Sciatic nerve (tissue), 2 donors: ENCODE measurements around the gene TPSB2. TPM values are rescaled to one million over a fixed set of nuclear protein-coding genes. Genes with fewer than 3 reads are reported as not detected.
"Not testable (repeated sequence)": the region's sequence is repeated elsewhere in the genome, so short reads cannot be mapped to it uniquely, and the experiment has no call there.

Experiments used
- ATAC-seq: fragments of 200-7000 bp; cut with Tn5 transposase; one replicate; pipeline ENCODE4 v1.9.1; 2020; ENCODE audit warnings: mild to moderate bottlenecking, moderate library complexity
- DNase-seq: peaks from one replicate; pipeline ENCODE4 v3.0.0-alpha.2; 2020; ENCODE audit warnings: low spot score
- intact Hi-C: fragments of 100-400 bp; cut with DNase I; formaldehyde crosslinking; loops from one replicate; pipeline ENCODE4 v1.14.2; 2022
- total RNA-seq: library from RNA; stranded (reverse); fragmentation: NEBNext Ultra II Directional; extraction: Animal tissue kit (Norgen Biotek cat#: 25700); gene quantifications from one replicate; pipeline ENCODE4 v1.2.1, GENCODE V29; 2021
- donor health status: DM: no; HTN: no; CAD: no.
- donor health status: DM: no; HTN: no; CAD: no.

Gene TPSB2
- total RNA-seq, 1 donor from 2014 or later: 18.5 TPM

DNA sequence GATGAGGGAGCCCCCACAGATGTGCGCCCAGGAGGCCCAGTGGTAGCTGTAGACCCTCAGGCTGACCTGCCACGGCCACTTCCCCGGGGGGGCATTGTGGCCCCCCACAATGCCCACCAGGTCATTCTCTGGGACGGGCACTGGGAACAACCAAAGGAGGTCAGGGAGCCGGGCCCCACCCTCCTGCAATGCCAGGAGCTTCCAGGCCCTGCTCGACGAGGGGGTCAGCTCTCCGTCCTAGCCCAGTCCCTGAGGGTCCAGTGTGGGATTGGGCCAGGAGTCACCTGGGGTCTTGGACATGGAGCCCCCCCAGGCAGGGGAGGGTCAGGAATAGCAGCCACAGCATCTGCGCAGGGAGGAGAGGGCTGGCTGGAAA is 32.9 kb upstream of the TPSB2 start:
- ATAC-seq (no peak), DNase-seq (no peak)
- intact Hi-C loops: no loop called here

DNA sequence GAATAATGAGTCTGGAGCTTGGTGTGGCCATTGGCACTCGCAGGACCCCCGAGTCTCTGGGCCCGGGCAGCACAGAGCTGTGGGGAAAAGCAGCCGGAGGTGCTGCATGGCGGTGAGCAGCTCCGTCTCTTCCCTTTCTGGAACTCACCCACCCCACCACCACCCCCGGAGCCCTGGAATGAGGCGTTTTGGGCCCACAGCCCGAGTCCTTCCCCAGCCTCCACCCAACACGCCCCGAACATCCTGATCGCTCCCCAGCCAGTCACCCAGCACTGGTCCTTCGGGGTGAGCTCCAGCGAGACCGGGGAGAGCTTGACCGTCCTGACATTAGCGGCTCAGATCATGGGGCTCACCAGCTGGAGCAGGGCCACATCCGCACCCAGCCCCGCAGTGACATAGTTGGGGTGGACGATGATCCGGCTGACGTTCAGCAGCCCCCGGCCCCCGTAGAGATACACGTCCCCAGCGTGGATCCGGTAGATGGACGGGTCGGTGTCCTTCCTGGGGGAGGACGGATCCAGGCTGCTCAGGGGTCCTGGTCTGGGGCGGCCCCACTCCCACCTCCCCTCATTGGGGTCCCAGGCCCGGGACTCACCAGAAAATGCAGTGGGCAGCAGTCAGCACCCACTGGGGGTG is 32.3 kb upstream of the TPSB2 start:
- intact Hi-C loops: no loop called here
- DNase-seq (no peak), ATAC-seq (no peak)

GRCh38 chr16:1261131-1261892 is 31.3 kb upstream of the TPSB2 start:
- DNase-seq (no peak), ATAC-seq (no peak)
- intact Hi-C loops: no loop called here

DNA sequence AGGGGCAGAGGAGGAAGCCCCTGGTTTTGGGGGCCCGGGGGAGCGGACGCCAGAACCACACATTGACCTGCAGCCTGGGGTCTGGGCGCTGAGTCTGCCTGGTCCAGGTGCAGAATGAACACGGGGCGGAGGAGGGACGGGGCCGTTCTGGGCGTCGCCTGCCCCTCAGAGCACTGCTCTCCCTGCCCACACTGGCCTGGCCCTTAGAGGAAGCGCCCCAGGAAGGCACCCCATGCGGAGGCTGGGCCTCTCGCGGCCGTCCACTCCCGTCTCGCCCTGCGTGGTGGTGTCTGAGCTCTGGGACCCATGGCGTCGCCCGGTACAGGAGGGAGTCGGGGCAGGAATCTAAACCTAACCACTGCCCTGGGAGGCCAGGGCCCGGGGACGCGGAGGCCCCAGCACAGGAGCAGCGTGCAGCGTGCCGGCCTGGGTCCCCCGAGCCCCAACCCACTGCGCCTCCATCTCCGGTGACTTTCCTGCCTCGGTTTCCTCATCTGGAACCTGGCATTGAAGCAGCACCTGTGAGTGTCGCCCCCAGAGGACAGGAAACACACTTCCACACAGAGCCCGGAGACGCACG is 30.2 kb upstream of the TPSB2 start:
- ATAC-seq (no peak), DNase-seq (no peak)
- intact Hi-C loops: no loop called here

- ATAC-seq (no peak), DNase-seq (no peak)
- intact Hi-C loops: no loop called here
Observed at GRCh38 chr16:1259760-1260068, 29.7 kb upstream of the TPSB2 start.

DNA sequence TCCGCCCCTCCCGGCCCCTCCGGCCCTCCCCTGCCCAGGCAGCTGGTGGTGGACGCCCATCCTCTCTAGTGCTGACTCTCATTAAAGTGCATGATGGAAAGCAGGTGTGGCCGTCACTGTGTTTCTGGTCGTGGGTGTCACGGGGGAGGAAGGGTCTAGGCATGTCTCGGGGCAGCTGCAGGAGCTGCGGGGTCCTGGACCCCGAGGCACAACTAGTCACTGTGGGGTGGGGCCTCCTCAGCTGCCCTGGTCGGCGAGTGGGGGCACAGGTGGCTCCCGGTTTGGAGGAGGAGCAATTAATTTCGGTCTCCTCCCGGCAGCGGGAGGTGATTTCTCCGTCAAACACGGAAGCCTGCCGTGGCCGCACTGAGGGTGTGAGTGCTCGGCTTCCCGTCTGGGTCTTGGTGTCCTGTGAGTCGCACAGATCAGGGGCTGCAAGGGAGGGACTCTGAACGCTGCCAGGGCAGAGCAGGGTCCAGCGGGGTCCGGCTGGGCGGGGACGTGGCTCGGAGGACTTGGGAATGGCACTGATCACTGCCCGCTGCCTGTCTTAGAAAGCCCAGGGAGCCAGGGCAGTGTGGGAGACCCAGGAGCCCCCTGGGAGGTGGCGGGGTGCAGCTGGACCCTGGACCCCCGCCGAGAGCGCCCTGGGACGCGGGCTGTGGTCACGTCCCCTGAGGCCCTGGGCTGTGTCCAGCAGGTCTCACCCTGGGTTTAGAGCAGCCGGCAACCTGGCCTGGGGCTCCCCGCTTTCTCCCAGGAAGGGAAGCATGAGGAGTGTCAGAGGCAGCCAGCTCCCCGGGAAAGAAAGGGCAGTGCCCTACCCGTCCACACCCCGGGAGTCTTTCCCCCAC is 29.1 kb upstream of the TPSB2 start:
- intact Hi-C loops: no loop called here
- DNase-seq: no peak
- no peak for ATAC-seq

DNA sequence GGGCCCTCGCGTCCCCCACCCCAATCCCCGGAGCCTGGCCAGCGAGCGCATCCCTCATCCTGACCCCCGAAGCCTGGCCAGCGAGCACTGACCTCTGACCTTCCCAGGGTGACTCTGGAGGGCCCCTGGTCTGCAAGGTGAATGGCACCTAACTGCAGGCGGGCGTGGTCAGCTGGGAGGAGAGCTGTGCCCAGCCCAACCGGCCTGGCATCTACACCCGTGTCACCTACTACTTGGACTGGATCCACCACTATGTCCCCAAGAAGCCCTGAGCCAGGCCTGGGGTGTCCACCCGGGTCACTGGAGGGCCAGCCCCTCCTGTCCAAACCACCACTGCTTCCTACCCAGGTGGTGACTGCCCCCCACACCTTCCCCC is 28.2 kb upstream of the TPSB2 start:
- intact Hi-C loops: no loop called here
- DNase-seq: no peak
- ATAC-seq: no peak

GRCh38 chr16:1257561-1258224 is 27.7 kb upstream of the TPSB2 start:
- ATAC-seq (no peak), DNase-seq (no peak)
- intact Hi-C loops: no loop called here

DNA sequence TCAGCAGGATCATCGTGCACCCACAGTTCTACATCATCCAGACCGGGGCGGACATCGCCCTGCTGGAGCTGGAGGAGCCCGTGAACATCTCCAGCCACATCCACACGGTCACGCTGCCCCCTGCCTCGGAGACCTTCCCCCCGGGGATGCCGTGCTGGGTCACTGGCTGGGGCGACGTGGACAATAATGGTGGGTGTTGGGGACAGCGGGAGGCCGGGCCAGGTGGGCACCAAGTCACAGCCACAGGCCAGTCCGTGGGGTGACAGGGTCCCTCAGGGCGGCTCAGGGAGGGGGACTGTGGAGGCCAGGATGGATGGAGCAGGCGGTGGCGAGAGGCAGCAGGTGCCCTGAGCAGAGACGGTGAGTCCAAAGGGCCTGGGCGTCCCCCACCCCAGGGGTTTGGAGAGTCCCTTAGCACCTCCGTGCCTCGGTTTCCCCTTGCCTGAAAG is 26.9 kb upstream of the TPSB2 start:
- DNase-seq (no peak), ATAC-seq (no peak)
- intact Hi-C loops: no loop called here

DNA sequence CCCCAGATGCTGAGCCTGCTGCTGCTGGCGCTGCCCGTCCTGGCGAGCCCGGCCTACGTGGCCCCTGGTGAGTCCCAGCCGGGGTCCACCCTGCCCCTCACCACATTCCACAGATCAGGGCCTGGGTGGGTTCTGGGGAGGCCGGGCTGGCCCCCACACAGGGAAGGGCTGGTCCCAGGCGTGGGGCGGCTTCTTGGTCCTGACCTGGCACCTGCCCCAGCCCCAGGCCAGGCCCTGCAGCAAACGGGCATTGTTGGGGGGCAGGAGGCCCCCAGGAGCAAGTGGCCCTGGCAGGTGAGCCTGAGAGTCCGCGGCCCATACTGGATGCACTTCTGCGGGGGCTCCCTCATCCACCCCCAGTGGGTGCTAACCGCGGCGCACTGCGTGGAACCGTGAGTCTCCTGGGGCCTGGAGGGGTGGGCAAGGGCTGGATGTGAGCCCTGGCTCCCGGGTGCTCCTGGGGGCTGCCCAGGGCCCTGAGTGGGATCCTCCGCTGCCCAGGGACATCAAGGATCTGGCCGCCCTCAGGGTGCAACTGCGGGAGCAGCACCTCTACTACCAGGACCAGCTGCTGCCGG is 26.4 kb upstream of the TPSB2 start:
- intact Hi-C loops, DNase-seq, ATAC-seq: not testable (repeated sequence)

DNA sequence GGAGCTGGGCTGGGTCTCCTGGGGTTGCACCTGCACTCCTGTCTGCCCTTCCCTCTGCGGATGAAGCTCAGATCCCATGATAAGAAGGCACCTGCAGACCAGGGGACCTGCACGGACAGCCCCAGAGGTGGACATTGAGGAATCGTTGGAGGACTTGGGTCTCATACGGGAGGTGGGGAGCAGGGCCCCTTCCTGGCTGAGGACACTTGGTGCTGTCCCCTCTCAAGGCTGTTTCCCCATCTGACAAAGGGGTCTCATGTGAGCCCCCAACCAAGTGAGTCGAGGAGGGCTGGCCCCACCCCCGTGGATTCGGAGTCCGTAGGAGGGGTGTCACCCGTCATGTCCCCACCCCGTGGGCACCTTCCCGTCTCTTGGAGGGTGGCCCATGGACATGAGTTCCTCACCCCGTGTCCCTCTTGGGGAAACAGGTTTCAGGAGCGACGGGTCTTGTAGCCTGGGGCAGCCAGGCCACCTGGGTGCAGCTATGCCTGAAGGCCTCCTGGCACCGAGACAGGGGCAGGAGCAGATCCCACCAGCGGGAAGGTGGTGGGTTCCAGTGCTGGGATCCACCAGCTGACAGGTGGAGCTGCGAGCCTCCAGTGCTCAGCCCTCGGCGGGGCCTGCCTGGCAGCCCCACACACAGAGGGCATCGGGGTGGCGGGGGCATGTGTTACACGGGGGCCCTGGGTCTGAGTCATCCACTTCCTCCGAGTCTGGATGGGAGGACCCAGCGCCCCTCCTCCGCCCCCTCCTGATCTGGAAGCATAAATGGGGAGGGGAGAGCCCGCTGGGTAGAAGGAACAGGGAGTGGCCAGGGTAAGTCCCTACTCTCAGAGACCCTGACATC is 25.5 kb upstream of the TPSB2 start, which contains the start of gene TPSD1:
Gene TPSD1, plus strand, starts transcription at position 794 of the 847 bp plus-strand sequence. CDS start 212 bp downstream, outside the sequence.
- intact Hi-C loops, DNase-seq, ATAC-seq: not testable (repeated sequence)

DNA sequence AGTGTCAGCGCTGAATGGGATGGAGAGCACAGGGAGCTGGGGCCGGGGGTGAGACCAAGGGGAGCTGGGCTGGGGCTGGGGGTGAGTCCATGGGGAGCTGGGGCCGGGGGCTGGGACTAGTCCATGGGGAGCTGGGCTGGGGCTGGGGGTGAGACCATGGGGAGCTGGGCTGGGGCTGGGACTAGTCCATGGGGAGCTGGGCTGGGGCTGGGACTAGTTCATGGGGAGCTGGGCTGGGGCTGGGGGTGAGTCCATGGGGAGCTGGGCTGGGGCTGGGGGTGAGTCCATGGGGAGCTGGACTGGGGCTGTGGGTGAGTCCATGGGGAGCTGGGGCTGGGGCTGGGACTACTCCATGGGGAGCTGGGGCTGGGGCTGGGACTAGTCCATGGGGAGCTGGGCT is 24.8 kb upstream of the TPSB2 start:
- intact Hi-C loops: not testable (repeated sequence)

DNA sequence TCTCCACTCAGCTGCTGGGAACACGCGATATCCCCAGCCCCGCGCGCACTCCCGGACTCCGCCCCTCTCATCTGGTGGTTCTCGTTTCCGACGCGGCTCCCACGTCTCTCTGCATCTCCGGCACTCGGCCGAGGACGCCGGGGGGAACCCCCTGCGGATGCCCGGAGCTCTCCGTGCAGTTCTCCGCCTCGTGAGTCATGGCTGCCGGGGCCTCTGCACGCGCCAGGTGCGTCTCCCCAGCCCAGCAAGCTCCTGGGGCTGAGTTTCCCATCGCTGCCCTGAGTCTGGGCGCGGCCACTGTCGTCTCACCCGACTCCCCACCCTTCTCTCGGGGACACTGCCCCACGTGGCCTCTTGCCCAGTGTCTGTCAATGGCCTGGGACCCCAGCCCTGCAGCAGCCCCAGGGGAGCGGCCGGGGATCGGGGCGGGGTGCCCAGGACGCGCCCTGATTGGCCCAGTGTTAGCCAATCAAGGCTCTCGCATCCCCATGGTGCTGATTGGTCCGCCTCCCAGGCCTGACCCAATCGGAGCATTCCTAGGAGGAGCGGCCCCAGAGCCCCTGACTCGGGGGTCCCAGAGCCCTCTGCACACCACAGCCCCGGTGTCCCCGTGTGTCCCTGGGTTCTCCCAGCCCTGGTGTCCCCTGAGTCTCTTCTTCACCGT is 23.8 kb upstream of the TPSB2 start:
- DNase-seq, intact Hi-C loops: not testable (repeated sequence)
- peak; percentile 38 for ATAC-seq

More for the DNA sequence above, 24.8 kb upstream of the TPSB2 start:
- not testable (repeated sequence) for DNase-seq, ATAC-seq

GRCh38 chr16:1249031-1249755 is 19.2 kb upstream of the TPSB2 start:
- DNase-seq, intact Hi-C loops: not testable (repeated sequence)
- ATAC-seq: peak; percentile 54

- DNase-seq, intact Hi-C loops, ATAC-seq: not testable (repeated sequence)
Observed at GRCh38 chr16:1247903-1248537, 18.0 kb upstream of the TPSB2 start.

- no peak for ATAC-seq
- intact Hi-C loops: no loop called here
- no peak for DNase-seq
Observed at GRCh38 chr16:1245452-1246020, 15.6 kb upstream of the TPSB2 start.
